Ovary (tissue), 3 donors: ENCODE results near the gene DIDO1.

Experiments
- EP300 ChIP-seq: sonication (generic); formaldehyde crosslinking; IDR thresholded peaks from one replicate; pipeline ENCODE4 v1.6.1; 2017; ENCODE audit warnings: antibody characterized with exemption
- POLR2A ChIP-seq: fragments of 450-650 bp; IDR thresholded peaks from one replicate; pipeline ENCODE4 v1.6.1; 2017; ENCODE audit warnings: antibody characterized with exemption, mild to moderate bottlenecking, moderate library complexity
- TF ChIP-seq, protein P1 (sequence below), 3 donors: fragments of 450-650 bp in 2 of 3; fragments of 200-600 bp in 1 of 3; IDR thresholded peaks; one replicate each; pipeline versions ENCODE4 v1.5.1 to v1.8.0; 2016 to 2022; ENCODE audit warnings: antibody characterized with exemption in 3 of 3, mild to moderate bottlenecking in 1 of 3
- donor health status: DM: no; HTN: no; CAD: no.

- TF ChIP-seq, protein P1, sequence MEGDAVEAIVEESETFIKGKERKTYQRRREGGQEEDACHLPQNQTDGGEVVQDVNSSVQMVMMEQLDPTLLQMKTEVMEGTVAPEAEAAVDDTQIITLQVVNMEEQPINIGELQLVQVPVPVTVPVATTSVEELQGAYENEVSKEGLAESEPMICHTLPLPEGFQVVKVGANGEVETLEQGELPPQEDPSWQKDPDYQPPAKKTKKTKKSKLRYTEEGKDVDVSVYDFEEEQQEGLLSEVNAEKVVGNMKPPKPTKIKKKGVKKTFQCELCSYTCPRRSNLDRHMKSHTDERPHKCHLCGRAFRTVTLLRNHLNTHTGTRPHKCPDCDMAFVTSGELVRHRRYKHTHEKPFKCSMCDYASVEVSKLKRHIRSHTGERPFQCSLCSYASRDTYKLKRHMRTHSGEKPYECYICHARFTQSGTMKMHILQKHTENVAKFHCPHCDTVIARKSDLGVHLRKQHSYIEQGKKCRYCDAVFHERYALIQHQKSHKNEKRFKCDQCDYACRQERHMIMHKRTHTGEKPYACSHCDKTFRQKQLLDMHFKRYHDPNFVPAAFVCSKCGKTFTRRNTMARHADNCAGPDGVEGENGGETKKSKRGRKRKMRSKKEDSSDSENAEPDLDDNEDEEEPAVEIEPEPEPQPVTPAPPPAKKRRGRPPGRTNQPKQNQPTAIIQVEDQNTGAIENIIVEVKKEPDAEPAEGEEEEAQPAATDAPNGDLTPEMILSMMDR (IDR thresholded peaks at IDR 0.05) = no peak
- TF ChIP-seq POLR2A (no peak), EP300 (no peak)
Measured at GRCh38 chr20:62880935-62881661, 45.2 kb downstream of the DIDO1 start.
